ENCODE data around the gene CDH16. TPM values are rescaled to one million over a fixed set of nuclear protein-coding genes. Genes with fewer than 3 reads are reported as not detected.

CDH16 gene, protein sequence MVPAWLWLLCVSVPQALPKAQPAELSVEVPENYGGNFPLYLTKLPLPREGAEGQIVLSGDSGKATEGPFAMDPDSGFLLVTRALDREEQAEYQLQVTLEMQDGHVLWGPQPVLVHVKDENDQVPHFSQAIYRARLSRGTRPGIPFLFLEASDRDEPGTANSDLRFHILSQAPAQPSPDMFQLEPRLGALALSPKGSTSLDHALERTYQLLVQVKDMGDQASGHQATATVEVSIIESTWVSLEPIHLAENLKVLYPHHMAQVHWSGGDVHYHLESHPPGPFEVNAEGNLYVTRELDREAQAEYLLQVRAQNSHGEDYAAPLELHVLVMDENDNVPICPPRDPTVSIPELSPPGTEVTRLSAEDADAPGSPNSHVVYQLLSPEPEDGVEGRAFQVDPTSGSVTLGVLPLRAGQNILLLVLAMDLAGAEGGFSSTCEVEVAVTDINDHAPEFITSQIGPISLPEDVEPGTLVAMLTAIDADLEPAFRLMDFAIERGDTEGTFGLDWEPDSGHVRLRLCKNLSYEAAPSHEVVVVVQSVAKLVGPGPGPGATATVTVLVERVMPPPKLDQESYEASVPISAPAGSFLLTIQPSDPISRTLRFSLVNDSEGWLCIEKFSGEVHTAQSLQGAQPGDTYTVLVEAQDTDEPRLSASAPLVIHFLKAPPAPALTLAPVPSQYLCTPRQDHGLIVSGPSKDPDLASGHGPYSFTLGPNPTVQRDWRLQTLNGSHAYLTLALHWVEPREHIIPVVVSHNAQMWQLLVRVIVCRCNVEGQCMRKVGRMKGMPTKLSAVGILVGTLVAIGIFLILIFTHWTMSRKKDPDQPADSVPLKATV
- total RNA-seq (not detected in 2 replicates), polyA plus RNA-seq (not detected in 2 replicates), polyA minus RNA-seq (ENCODE audit: low replicate concordance) (not detected in 2 replicates)
- not detected in 2 replicates for polyA plus RNA-seq (2012)

DNA sequence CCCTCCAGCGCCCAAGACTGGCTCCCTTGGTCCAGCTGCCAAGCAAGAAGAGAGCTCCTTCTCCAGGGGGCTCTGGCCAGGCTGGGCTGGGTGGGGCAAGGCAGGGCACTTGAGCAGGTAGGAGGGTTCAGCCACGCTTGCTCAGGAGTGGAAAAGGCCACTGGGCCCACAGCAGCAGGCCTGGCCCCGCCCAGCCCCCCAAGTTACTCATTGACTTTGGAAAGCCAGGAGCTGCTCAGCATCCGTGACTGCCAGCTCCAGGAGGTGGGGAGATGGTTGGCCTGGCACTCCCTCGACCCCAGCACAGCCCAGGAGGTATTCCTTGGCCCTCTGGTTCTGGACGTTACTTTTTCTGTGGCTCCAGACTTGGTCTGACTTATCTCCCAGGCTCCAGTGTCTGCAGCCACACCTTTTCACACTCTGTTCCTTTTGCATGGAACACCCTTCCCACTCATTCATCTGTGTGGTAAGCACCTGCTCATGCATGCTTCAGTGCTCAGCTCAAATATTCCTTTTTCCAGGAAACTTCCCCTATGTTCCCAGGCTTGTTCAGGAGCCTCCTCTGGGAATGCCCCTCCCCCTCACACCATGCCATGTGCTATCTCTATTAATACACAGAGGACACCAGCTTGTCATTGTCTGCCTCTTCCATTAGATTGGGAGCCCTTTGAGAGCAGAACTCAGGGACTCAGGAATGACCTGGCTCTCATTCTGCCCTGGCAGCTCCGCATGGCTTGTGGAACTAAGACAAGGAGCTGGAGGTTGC is at the start of gene CDH16:
Gene CDH16 (minus strand): TSS at position 83 of the 766 bp plus-strand sequence. CDS start 820 bp downstream, outside the sequence.
- Histone ChIP-seq H3K4me2 (ENCODE audit: extremely low read depth, insufficient read depth, low read length) (no peak within 1 kb of the TSS), H3K4me3 (replicated peaks in 1 of 4; ENCODE audit: control extremely low read depth in 1 of 4, insufficient read depth in 1 of 4, low read depth in 3 of 4, low read length in 4 of 4) (no peak within 1 kb of the TSS), H3K36me3 (ENCODE audit: control insufficient read depth, insufficient read depth, low read length) (peaks cover 3% of the 10 kb centered on the region), H3K27me3 (ENCODE audit: control insufficient read depth, insufficient read depth, low read length) (peaks cover 8% of the 10 kb centered on the region), H3K4me1 (ENCODE audit: control insufficient read depth, extremely low read depth, insufficient read depth, low read length) (peaks cover 4% of the 10 kb centered on the region), H4K20me1 (ENCODE audit: control insufficient read depth, extremely low read depth, insufficient read depth, low read length) (no peaks in the 10 kb centered on the region), H3K79me2 (ENCODE audit: control insufficient read depth, insufficient read depth, low read length) (no peaks in the 10 kb centered on the region), H3K27ac (ENCODE audit: insufficient read depth, low read length) (no peak within 1 kb of the TSS), H3K9ac (ENCODE audit: insufficient read depth, low read length) (no peak within 1 kb of the TSS), H2AFZ (ENCODE audit: low read length) (no peak within 1 kb of the TSS), H3K9me3 (ENCODE audit: control insufficient read depth, insufficient read depth, low read depth, low read length) (no peaks in the 10 kb centered on the region)
- DNase-seq (ENCODE audit: low read depth in 2 of 2), result no peak
- TF ChIP-seq, protein P1, sequence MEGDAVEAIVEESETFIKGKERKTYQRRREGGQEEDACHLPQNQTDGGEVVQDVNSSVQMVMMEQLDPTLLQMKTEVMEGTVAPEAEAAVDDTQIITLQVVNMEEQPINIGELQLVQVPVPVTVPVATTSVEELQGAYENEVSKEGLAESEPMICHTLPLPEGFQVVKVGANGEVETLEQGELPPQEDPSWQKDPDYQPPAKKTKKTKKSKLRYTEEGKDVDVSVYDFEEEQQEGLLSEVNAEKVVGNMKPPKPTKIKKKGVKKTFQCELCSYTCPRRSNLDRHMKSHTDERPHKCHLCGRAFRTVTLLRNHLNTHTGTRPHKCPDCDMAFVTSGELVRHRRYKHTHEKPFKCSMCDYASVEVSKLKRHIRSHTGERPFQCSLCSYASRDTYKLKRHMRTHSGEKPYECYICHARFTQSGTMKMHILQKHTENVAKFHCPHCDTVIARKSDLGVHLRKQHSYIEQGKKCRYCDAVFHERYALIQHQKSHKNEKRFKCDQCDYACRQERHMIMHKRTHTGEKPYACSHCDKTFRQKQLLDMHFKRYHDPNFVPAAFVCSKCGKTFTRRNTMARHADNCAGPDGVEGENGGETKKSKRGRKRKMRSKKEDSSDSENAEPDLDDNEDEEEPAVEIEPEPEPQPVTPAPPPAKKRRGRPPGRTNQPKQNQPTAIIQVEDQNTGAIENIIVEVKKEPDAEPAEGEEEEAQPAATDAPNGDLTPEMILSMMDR (conservative IDR thresholded peaks at IDR 0.05 in 1 of 2, IDR thresholded peaks at IDR 0.05 in 1 of 2; ENCODE audit: low read depth in 1 of 2, low read length in 2 of 2), result no peak
- no peak for TF ChIP-seq EZH2 (IDR thresholded peaks at IDR 0.05; ENCODE audit: low read length, missing control alignments)

DNA sequence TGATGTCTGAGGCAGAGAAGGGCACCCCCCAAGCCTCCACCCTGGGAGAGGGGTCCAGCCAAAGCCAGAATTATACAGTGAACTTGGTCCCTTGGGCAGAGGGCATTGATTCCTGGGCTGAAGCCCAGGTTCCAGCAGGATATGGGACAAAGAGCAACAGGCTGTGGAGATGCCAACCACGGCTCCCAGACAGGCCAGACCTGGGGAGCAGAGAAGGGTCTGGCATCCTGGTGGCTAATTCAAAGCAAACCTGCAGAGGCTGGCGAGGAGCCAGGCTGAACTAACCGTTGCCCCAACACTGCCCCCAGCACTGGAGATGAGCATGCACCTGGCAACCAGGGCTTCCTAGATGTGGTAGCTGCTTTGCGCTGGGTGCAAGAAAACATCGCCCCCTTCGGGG is 45.4 kb upstream of the CDH16 start:
- no peaks in the 10 kb centered on the region for H4K20me1 ChIP-seq (ENCODE audit: control insufficient read depth, extremely low read depth, insufficient read depth, low read length)
- H3K4me1 ChIP-seq (ENCODE audit: control insufficient read depth, extremely low read depth, insufficient read depth, low read length), result no peaks in the 10 kb centered on the region
- no peak for DNase-seq (ENCODE audit: low read depth in 2 of 2)
- H3K4me2 ChIP-seq (ENCODE audit: extremely low read depth, insufficient read depth, low read length), result no peak overlapping the region
- no peaks in the 10 kb centered on the region for H3K79me2 ChIP-seq (ENCODE audit: control insufficient read depth, insufficient read depth, low read length)
- H2AFZ ChIP-seq (ENCODE audit: low read length), result no peak overlapping the region
- no peak overlapping the region for H3K27ac ChIP-seq (ENCODE audit: insufficient read depth, low read length)
- no peak overlapping the region for H3K4me3 ChIP-seq (replicated peaks in 1 of 4; ENCODE audit: control extremely low read depth in 1 of 4, insufficient read depth in 1 of 4, low read depth in 3 of 4, low read length in 4 of 4)
- TF ChIP-seq EZH2 (IDR thresholded peaks at IDR 0.05; ENCODE audit: low read length, missing control alignments), result no peak
- TF ChIP-seq, protein P1 (conservative IDR thresholded peaks at IDR 0.05 in 1 of 2, IDR thresholded peaks at IDR 0.05 in 1 of 2; ENCODE audit: low read depth in 1 of 2, low read length in 2 of 2), result no peak
- no peaks in the 10 kb centered on the region for H3K36me3 ChIP-seq (ENCODE audit: control insufficient read depth, insufficient read depth, low read length)
- peaks cover 8% of the 10 kb centered on the region for H3K27me3 ChIP-seq (ENCODE audit: control insufficient read depth, insufficient read depth, low read length)
- no peaks in the 10 kb centered on the region for H3K9me3 ChIP-seq (ENCODE audit: control insufficient read depth, insufficient read depth, low read depth, low read length)
- H3K9ac ChIP-seq (ENCODE audit: insufficient read depth, low read length), result no peak overlapping the region

Measured in fibroblast of lung (primary cell).